Activated T-helper 9 cell treated with anti-CD3 and anti-CD28 coated beads, Interleukin-2, amount 50 U/mL, for 16 hours (primary cell): ENCODE results near the gene RERE.

Experiments
- DNase-seq: peaks from one replicate; pipeline ENCODE4 v3.0.0-alpha.2; 2020; ENCODE audit warnings: low read depth

The RERE gene

GRCh38 chr1:8685463-8685862, 132.0 kb downstream of the RERE start:
- no peak for DNase-seq

GRCh38 chr1:8684590-8684989, 132.8 kb downstream of the RERE start:
- no peak for DNase-seq

DNA sequence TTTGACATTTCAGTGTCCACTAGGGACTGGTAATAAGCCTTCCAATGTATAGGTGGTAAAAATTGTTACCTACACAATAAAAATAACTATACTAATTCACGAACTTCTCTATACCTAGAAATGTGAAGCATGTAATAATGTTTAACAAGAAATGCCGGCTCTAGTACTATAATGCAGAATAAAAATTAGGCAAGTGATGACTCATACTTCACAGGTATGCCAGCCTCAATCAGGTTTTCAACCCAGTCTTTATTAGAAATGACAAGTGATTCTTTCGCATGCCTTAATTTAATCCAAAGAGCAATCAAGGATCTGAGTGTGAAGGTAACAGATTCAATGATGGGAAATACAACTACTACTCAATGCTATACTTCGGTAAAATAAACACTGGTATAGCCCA, 134.9 kb downstream of the RERE start:
- no peak for DNase-seq

- DNase-seq: no peak
Observed at GRCh38 chr1:8681911-8682310, 135.5 kb downstream of the RERE start.

GRCh38 chr1:8680664-8681650, 136.5 kb downstream of the RERE start:
- DNase-seq: no peak

- no peak for DNase-seq
Observed at GRCh38 chr1:8679929-8680663, 137.3 kb downstream of the RERE start.

DNA sequence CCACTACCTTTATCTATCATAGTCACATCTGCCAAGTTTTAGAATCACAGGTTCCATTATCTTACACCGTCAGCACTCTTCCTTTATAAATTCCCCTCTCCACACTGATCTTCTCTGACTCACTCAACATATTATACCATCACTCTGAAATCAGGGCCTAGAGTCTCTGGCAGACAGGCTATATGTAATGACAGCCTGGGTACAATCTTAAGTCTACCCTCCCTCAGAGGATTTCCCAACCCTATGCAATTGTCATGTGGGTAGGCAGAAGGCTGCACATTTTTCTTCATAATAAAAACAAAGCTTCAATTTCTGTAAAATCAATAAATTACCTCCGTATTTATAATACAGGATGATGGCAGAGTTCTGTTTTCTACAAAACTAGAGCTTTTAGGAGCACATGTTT, 138.0 kb downstream of the RERE start:
- no peak for DNase-seq

DNA sequence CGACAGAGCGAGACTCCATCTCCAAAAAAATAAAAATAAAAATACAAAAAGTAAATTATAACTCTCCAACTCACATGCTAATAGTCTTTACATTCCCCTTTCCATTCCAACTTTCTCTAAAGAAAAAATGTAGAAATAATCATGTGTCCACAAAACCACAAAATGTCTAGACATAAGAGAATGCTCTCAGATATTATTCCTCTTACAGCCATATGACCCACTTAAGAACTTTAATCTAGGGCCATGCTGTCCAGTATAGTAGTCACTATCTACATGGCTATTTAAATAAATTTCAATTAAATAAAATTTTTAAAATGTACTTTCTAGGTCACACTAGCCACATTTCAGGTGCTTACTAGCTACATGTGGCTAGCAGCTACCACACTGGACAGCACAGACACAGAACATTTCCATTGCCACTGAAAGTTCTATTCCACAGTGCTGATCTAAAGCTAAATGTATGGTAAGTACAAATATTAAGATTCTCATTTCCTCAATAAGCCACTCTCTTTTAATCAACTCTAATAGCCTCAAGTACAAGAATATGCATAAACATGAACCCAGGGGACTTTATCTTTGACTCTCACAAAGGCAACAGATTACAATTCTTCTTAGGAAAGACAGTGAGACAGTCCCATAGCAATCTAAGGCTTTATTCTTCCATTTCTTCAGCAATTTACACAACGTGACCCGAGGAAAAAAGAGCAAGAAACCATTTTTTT, 138.6 kb downstream of the RERE start:
- DNase-seq: no peak

DNA sequence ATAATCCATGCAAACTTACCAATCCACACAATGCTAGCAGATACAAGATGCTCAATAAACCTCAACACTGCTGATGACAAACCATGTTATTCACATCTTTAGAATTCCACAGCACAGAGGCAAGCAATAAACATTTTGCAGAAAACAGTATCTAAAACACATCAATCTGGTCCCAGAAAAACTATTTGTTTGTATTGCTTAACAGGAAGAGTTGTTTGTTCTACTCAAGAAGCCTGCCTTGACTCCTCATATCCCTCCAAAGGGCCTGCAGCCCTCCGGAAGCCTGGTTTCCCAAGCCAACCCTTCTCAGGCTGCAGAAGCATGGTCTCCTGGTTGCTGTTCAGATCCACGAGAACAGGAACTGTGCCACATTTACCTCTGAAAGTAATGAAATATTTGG, 139.7 kb downstream of the RERE start:
- no peak for DNase-seq

GRCh38 chr1:8676813-8677212, 140.6 kb downstream of the RERE start:
- DNase-seq: no peak

- DNase-seq: no peak
Observed at GRCh38 chr1:8676072-8676471, 141.4 kb downstream of the RERE start.

DNA sequence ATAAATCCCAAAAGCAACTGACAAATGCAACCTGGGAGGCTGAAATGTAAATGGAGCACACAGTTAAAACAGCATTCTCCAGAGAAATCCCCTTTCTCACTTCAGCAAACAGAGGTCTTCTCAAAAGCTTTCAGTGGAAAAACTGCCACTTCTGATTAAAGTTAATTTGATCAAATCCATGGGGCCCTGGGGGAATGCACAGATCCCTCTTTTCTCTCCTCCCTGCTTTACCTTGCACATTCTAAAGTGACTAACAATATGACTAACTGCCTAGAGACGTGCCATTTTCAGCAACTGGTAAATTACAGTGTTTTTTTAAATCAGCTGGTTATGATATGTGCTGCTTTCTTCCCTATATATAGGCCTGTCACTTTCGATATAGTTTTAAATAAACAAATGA, 142.5 kb downstream of the RERE start:
- DNase-seq: no peak

GRCh38 chr1:8674481-8674880, 143.0 kb downstream of the RERE start:
- DNase-seq: no peak

- no peak for DNase-seq
Observed at GRCh38 chr1:8671306-8671917, 146.0 kb downstream of the RERE start.

- no peak for DNase-seq
Observed at GRCh38 chr1:8670371-8670818, 147.0 kb downstream of the RERE start.

- no peak for DNase-seq
Observed at GRCh38 chr1:8669606-8670335, 147.7 kb downstream of the RERE start.

DNA sequence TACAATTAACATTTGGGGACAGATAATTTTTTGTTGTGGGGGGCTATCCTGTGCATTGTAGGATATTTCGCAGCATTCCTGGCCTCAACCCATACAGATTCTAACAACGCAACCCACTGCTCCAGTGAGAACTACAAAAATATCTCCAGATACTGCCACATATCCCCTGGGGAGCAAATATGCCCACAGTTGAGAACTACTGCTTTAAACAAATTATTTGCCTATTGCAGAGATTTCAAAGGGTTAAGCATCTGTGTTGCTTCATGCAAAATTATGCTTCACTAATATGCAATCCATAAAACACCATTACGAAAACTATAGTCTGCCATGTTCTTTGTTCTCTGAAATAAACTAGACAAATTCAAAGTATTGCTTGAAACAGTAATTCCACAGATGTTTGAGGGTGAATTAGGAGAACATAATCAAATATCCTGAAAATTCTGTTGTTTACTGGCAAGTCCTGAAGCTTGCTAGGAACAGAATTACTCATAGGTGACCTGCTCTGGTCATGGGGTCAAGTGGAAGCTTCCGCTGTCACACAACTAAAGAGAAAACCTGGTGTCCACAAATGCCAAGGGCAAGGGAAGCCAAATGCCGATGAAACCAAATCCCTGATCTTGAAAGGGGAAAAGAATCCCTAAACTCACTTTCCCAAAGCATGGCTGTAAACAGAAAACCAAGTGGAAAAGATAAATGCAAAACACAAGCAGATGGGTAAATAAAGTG, 149.4 kb downstream of the RERE start:
- DNase-seq: no peak

GRCh38 chr1:8666389-8667167, 150.9 kb downstream of the RERE start:
- no peak for DNase-seq

DNA sequence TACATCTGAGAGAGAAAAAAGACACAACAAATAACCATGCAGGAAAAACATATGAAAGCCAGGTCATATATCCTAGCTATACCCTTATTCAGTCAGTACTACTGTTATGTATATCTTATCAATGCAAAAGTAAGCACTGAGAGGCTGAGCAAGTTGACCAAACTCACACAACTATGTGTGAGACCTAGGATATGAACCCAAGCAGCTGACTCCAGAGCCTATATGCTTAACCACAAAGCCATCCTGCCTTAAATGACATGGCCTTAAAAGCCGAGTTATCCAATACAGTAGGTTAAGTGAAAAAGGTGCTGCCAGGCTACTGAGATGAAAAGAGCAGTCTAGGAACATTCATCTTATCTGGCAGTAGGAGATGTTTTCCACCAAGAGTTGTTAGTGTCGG, 151.6 kb downstream of the RERE start:
- DNase-seq: no peak

GRCh38 chr1:8664887-8665286, 152.6 kb downstream of the RERE start:
- DNase-seq: no peak
